HG03025 (cell line): ENCODE measurements around the gene KRTAP27-1.

Experiments
- ATAC-seq: cut with Tn5 transposase; IDR thresholded peaks from one replicate; pipeline ENCODE4 v1.9.1; 2021; ENCODE audit warnings: mild to moderate bottlenecking, moderate library complexity; ENCODE audit not compliant: unreplicated experiment, low FRiP score

Gene KRTAP27-1

DNA sequence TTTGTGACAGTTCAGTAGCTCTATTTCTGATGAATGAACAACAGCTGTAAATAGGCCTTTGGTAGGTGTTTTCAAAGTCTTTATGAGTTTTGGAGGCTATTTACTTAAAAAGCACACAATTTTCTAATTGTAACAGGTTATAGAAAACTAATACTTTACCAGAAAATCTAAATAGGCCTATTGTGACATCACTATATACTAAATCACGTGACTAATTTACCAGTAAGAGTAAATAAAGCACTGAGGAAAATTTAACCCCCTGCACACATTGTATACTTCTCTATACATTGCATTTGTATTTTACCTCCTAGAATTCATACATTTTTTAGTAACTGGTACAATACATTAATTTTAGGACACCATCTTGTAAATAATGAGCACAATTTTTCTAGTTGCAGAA lies 32.4 kb downstream of the KRTAP27-1 start:
- no peak for ATAC-seq

- no peak for ATAC-seq
These were observed 48.3 kb downstream of the KRTAP27-1 start, which contains the start of gene KRTAP25-1 for GRCh38 chr21:30289215-30289614. TSS of gene KRTAP25-1 (minus strand) at chr21:30289514. CDS start at chr21:30289490, 24 bp downstream.
